Stimulated activated CD4-positive, alpha-beta T cell treated with anti-CD3 and anti-CD28 coated beads, TNF-alpha, amount 100 ng/mL, for 4 hours (primary cell): ENCODE results near the gene PIK3IP1.
"Not testable (repeated sequence)": the region's sequence is repeated elsewhere in the genome, so short reads cannot be mapped to it uniquely, and the experiment has no call there.

Experiments used
- DNase-seq, 3 experiments: peaks; one replicate each; pipeline ENCODE4 v3.0.0-alpha.2; 2020; ENCODE audit warnings: low read depth in 3 of 3

Gene PIK3IP1

DNA sequence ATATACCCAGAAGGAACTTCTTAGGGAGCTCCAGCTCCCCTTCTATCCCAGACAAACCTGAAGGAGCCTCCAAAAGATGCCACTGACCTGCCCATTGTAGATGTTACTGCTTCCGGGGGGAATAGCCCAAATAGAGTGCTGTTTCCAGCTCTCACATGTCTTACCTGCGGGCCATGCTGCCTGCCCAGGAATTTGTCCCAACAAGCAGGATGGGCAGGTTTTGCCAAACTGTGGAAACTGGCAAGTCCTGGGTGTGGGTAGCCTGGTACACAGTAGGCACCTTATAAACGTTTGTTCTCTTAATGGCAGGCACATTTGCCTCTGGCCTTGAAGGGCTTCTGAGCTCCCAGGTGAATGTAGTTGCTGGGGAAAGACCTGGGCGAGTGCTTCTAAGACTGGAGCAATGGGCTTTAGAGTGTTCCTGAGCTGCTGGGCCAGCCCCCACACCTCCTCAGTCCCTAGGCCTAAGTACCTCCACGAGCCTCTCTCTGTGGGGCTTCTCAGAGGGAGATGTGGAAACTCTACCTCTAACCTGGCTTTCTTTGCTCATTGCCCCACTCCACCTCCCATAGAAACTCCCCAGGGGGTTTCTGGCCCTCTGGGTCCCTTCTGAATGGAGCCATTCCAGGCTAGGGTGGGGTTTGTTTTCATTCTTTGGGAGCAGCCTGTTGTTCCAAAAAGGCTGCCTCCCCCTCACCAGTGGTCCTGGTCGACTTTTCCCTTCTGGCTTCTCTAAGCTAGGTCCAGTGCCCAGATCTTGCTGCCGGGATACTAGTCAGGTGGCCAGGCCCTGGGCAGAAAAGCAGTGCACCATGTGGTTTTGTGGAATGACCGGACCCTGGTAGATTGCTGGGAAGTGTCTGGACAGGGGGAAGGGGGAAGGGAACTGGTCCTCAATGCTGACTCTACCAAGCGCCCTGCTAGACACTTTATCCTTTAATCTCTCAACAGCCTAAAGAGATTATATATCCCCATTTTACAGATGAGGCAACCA lies 43.0 kb downstream of the PIK3IP1 start:
- DNase-seq, result no peak

DNA sequence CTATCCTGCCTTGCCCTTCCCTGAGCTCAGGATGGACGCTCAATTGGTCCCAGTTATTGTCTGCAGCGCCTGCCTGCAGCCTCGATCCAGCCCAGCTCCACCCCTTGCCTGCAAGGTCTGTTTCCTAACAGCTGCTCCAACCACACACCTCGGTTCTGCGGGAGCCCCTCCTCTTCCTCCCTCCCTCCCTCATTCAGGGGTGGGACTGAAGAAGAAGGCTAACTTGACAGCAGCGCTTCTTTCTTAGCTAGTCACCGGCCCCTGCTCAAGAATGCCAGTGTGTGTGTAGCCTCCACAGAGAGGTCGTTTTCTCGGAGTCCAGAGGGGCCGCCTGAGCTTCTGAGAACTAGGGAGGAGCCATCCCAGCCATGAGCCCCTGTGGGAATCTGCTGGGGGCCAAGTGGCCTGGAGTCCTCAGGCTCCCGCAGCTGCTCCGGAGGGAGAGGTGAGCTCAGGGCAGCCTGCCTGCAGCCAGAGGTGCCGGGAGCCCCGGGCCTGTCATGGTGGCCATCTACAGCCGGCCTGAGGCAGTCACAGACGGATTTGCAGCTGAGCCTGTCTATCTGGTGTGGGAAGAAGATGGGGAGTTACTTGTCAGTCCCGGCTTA lies 44.0 kb downstream of the PIK3IP1 start:
- DNase-seq, result peak; percentile 25 to 38 (median 28)

DNA sequence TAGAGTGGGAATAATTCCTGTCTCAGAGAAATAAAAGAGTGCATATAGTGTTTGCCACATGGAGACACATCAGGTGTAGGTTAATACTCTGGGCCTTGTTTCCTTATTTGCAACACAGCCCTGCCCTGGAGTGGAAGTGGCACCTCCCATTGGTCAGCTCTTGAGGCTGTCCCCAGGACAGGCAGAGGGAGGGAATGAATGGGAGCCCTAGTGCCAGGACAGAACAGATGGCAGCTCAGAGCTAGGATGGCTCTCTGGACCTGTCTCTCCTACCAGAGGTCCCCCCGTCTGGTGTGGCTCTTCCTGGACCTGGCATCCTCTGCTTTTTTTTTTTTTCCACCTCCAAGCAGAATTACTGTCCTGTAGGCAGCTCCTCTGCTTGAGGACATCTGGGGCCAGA lies 44.6 kb downstream of the PIK3IP1 start:
- no peak for DNase-seq

DNA sequence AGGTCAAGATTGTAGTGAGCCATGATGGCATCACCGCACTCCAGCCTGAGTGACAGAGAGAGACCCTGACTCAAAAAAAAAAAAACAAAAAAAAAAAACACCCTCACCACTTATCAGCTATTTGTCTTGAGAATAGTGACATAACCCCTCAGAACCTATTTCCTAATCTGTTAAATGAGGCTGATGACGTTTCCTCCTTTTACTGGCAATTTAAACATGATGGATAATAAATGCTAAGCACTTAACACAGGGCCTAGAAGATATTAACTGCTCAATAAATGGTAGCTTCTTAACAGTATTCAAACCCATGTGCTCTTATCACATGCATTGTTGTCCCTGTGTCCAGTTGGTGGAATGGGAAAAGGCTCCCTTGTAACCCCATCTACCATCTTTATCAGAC lies 45.6 kb downstream of the PIK3IP1 start:
- DNase-seq, result no peak

DNA sequence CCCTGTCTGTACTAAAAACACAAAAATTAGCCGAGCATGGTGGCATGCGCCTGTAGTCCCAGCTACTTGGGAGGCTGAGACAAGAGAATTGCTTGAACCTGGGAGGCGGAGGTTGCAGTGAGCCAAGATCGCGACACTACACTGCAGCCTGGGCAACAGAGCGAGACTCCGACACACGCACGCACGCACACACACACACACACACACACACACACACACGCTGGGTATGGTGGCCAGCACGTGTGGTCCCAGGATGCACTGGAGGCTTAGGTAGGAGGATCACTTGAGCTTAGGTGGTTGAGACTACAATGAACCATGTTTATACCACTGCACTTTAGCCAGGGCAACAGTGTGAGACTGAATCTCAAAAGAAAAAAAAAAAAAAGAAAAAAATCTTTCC lies 46.3 kb downstream of the PIK3IP1 start:
- not testable (repeated sequence) for DNase-seq

DNA sequence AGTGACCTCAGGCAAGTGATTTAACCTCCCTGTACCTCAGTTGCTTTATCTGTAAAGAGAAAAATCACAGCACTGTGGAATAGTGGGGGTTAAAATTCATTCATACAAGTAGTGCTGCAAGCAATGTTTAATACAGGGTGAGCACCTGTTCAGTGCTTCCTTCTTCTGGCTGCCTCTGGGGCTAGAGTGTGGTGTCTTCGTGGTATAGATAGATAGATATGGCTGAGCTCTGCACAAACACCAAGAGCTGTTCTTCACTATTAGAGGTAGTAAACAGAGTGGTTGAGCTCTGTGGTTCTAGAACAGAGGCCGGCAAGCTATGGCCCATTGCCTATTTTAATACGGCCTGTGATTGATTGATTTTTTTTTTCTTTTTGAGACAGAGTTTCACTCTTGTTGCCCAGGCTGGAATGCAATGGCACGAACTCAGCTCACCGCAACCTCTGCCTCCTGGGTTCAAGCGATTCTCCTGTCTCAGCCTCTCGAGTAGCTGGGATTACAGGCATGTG lies 47.3 kb downstream of the PIK3IP1 start:
- no peak for DNase-seq

DNA sequence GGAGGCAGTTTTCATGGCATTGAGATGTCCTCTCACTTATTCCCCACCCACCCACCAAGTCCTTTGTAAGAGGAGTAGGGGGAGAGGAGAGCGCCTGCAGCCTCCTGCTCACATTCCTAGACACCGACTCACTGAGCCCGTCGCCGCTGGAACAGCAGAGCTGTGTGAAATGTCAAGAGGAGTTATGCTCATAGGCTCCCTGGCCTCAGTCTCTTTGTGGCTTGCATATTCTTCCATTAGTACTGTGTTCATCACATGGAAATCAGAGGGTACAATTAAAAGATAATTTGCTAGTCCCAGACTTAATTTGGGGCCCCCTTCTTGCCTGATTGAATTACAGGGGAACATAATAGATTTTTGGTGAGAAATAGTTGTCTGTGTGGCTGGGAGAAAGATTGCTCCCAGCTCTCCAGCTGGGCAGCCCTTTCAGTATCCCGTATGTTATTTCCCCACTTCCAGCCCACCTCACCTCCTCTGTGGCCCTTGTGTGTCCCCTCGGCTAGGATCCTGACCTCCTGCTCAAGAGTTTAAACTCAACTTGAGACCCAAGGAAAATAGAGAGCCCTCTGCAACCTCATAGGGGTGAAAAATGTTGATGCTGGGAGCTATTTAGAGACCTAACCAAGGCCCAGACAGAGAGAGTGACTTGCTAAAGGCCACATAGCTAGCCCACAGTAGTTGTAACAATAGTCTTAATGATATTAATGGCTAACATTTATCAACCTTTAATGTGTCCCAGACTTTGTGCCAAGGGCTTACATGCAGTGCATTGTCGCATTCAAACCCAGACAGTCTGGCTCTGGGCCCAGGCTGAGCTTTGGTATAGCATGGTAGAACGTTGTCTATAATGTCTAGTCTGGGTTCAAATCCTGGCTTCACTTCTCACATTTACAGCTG lies 48.0 kb downstream of the PIK3IP1 start:
- no peak for DNase-seq

DNA sequence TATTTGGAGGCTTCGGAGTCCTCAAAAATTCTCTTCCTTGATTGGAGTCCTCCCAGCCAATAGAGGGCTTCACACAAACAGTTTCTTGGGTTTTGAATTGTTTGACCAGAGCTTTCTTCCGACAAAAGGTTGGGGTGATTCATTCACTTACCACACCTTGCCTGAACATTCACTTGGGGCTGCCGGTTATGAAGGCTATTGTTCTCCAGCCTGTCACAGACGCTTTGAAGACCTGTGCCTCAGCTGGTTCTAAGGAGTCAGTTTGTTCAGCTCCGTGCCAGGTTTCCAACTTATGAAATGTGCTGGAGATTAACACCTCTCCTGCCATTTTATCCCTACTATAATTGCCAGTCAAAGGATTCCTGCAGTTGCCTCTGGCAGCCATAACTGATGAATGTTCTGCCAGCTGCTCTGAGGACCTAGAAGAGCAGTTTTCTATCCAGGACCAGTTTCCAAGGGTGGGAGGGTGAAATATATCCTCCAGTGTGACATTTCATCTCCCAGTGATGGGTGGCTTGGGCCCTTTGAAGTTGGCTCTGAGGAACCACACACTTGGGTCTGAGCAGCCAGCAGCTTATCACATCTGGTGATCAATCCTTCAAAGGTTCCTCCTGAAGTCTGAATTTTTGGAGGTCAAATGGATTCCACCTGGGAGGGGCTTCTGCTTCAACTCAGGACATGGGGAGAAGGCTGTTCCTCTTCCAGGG lies 48.8 kb downstream of the PIK3IP1 start:
- no peak for DNase-seq

DNA sequence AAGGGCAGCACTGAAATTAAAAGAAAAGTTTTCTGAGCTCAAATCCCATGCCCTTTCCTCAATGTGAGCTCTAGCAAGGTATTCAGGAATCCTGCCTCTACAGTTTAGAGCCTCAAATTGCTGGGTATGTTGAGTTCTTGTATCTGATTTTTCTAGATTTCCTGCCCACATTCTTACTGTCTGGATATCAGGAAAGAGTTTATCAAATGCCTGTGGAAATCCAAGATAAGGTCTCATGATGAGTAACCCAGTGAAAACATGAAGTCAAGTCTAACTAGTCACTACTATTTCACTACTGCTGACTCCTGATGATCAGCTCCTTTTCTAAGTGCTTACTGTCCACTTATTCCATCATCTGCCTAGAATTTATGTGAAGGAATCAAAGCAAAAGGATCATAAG lies 50.4 kb downstream of the PIK3IP1 start:
- DNase-seq, result no peak

DNA sequence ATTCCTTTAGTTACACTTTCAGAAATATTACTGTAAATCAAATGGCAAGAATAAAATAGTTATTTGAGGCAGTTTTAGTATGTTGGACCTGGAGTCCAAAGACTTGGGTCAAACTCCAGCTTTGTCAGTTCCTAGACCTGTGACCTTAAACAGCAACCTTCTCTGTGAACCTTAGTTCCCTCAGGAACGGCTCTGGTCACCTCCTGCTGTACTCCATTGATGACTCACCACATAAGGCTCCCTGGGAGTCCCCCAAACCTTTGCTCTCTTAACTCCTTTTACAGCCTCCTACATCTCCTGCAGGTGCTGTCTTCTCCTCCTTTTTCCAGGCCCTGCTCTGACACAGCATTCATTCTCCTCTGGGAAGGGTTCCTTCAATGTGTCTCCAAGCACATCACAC lies 51.1 kb downstream of the PIK3IP1 start:
- no peak for DNase-seq

DNA sequence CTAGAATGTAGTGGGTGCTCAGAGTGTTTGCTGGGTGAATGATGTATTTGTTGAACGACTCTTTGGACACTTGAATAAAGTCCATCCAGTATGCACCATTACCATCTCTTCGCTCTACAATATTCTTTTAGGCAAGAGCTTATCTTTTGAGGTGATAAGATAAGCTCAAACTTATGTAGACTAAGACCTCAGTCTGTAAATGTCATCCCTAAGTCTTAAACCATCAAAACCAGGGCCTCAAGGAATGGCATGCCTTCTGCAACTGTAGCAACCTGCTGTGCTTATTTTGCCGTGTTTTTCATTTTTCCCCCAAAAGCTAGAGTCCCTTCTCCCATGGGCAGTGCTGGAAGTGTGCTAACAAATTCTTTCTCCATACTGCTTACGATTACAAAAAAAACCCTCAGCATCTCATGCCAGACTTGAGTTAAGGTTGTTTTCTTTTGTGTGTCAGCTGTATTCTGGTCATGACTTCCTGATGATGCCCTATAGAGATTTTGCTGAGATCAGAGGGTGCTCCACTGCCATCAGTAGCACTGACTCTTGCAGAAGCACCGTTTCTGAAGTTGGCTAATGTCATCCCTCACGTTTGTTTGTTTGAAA lies 52.4 kb downstream of the PIK3IP1 start:
- no peak for DNase-seq

DNA sequence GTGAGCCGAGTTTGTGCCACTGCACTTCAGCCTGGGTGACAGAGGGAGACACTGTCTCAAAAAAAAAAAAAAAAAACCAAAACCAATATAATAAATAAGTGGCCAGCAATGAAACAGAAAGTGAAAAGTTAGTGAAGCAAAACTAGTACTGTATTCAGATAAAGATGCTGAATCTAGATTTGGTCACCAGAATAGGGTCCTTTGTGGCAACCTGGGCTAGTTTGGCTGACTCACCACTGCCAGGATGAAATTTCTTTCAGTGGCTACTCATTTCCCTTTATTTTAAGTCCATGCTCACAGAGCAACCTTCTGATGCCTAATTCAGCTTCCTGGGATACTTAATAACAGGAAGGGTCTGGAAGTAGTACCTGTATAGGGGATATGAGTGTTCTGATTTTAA lies 54.2 kb downstream of the PIK3IP1 start:
- no peak for DNase-seq

DNA sequence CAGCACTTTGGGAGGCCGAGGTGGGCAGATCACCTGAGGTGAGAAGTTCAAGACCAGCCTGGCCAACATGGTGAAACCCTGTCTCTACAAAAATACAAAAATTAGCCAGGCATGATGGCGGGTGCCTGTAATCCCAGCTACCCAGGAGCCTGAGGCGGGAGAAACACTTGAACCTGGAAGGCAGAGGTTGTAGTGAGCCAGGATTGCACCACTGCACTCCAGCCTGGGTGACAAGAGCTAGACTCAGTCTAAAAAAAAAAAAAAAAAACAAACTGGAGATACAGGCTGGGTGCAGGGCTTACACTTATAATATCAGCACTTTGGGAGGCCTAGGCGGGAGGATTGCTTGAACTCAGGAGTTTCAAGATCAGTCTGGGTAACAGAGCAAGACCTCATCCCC lies 56.2 kb downstream of the PIK3IP1 start:
- DNase-seq, result not testable (repeated sequence)

DNA sequence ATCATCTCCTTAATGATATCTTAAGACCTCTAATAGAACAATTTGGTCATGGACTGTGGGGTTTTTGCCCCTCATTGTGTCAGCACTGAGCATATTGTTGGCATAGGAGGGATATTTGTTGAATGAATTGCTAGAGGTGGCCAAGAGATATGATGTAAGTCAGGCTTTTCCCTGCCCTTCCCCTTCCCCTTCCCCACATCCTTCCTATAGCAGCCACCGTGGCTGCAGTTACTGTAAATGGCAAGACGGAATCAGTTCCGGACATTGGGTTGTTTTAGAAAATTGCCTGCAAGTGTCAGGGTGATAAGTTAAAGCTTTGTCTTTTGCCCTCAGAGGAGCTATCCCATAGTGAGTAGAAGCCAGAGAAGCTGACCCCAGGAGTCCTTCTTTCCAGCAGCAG lies 57.2 kb downstream of the PIK3IP1 start:
- DNase-seq, result no peak

DNA sequence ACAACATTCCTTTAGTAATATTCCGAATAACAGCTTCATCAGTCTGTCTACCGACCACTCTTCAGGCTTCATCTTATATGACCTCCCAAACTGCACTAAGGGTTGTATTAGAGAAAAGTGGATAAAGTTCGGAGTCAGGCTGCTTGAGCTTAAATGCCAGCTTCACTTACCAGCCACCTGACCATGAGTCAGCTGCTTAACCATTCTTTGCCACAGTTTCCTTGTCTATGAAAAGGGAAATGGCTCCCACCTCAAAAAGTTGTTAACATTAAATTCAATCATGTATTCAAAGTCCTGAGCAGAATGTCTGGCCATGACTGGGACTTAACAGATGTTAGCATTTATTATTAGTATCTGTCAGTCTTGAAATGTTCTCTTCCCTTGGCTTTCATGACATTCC lies 59.3 kb downstream of the PIK3IP1 start:
- no peak for DNase-seq
